Stomach (tissue), 4 donors: ENCODE results near the gene CPE.

Experiments
- CTCF ChIP-seq, 7 experiments: fragments of 450-650 bp in 4 of 7; fragments of 200-600 bp in 3 of 7; sonication (generic) in 3 of 7; IDR thresholded peaks; one replicate each; pipeline ENCODE4 v1.5.1; 2016 to 2019; ENCODE audit warnings: antibody characterized with exemption in 7 of 7, control low read depth in 2 of 7, mild to moderate bottlenecking in 1 of 7
- EP300 ChIP-seq: sonication (generic); formaldehyde crosslinking; IDR thresholded peaks from one replicate; pipeline ENCODE4 v1.6.1; 2017; ENCODE audit warnings: antibody characterized with exemption

DNA sequence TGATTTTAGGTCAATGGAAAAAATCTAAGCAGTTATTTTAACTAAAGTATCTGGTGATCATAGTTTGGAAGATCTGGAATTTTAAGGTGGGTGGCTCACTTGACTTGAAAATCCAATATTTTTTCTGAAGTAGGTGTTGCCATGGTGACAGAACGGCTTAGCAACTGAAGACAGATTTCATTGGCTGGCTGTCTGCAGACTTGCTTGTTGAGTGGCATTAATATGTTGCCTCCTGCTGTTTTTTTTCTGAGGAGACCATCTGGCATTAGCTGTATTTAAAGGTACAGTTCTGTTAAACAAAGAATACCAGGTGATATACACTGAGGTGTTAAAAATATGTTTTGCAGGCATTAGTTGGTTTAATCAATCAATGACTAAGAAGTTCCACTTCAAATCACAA lies 19.8 kb downstream of the CPE start:
- TF ChIP-seq CTCF (IDR thresholded peaks at IDR 0.05) (no peak), EP300 (no peak)
